ENCODE results near the gene CARMIL1. TPM values are rescaled to one million over a fixed set of nuclear protein-coding genes. Genes with fewer than 3 reads are reported as not detected.

The CARMIL1 gene
- polyA plus RNA-seq, 1 of the 3 experiments (the other 2 are of a cell fraction): 1.7 TPM

- Histone ChIP-seq H3K4me2 (peak overlapping the region; percentile 29; the same call in 1 of the 2 replicates), H3K4me3 (ENCODE audit: low read depth in 2 of 2, low read length in 1 of 2) (no peak overlapping the region), H3K36me3 (replicated peaks in 1 of 2; ENCODE audit: control insufficient read depth in 1 of 2, insufficient read depth in 2 of 2, low read length in 1 of 2) (no peaks in the 10 kb centered on the region), H2AFZ (ENCODE audit: low read depth) (no peak overlapping the region), H3K27ac (ENCODE audit: low read depth in 2 of 2, low read length in 1 of 2) (peak overlapping the region in 1 of 2 experiments; percentile 71; a peak in 2 of 4 replicates), H3K79me2 (ENCODE audit: insufficient read depth) (no peaks in the 10 kb centered on the region), H3K27me3 (ENCODE audit: insufficient read depth) (no peaks in the 10 kb centered on the region), H3K9me3 (no peaks in the 10 kb centered on the region), H3K9me2 (no peaks in the 10 kb centered on the region), H3F3A (replicated peaks; ENCODE audit: insufficient read depth) (peaks cover 8% of the 10 kb centered on the region), H3K9ac (no peak overlapping the region), H4K20me1 (ENCODE audit: insufficient read depth) (no peaks in the 10 kb centered on the region), H3K4me1 (ENCODE audit: control insufficient read depth in 1 of 2, insufficient read depth in 2 of 2, low read depth in 1 of 2, low read length in 1 of 2) (peaks cover 2 to 4% of the 10 kb centered on the region in 2 experiments; a peak in 2 of 4 replicates)
- no peak for DNase-seq
- POLR2A ChIA-PET: no interaction called here
- TF ChIP-seq FOSL2 (IDR thresholded peaks at IDR 0.05; ENCODE audit: borderline replicate concordance, low read depth) (no peak), GABPA (IDR thresholded peaks at IDR 0.05; ENCODE audit: low read depth) (no peak), TAF1 (IDR thresholded peaks at IDR 0.05; ENCODE audit: borderline replicate concordance, low read depth, low read length) (no peak), FOXJ3 (CRISPR knock-in tag; IDR thresholded peaks at IDR 0.05) (no peak), MAX (IDR thresholded peaks at IDR 0.05; ENCODE audit: low read depth) (no peak), GATA2 (CRISPR knock-in tag; IDR thresholded peaks at IDR 0.05) (no peak), MXI1 (IDR thresholded peaks at IDR 0.05; ENCODE audit: low read depth, low read length) (no peak), PBX3 (IDR thresholded peaks at IDR 0.05) (no peak), USF1 (IDR thresholded peaks at IDR 0.05; ENCODE audit: borderline replicate concordance, low read depth) (no peak), SIN3A (IDR thresholded peaks at IDR 0.05; ENCODE audit: borderline replicate concordance, low read depth, low read length) (no peak), CTCF (IDR thresholded peaks at IDR 0.05) (no peak), RXRA (IDR thresholded peaks at IDR 0.05; ENCODE audit: borderline replicate concordance, low read depth) (no peak), EZH2phosphoT487 (IDR thresholded peaks at IDR 0.05; ENCODE audit: borderline replicate concordance, low read depth) (no peak), SMC3 (IDR thresholded peaks at IDR 0.05; ENCODE audit: low read depth, low read length) (no peak), NRF1 (IDR thresholded peaks at IDR 0.05; ENCODE audit: low read depth, low read length) (no peak), RFX5 (IDR thresholded peaks at IDR 0.05; ENCODE audit: low read length) (no peak), RCOR1 (IDR thresholded peaks at IDR 0.05; ENCODE audit: low read length) (no peak), EP300 (IDR thresholded peaks at IDR 0.05; ENCODE audit: borderline replicate concordance in 1 of 2, low read depth in 1 of 2, low read length in 1 of 2) (no peak), TEAD4 (IDR thresholded peaks at IDR 0.05; ENCODE audit: borderline replicate concordance, insufficient read depth) (no peak), NFIC (IDR thresholded peaks at IDR 0.05; ENCODE audit: borderline replicate concordance) (no peak)
- CTCF ChIA-PET: interaction anchor here (0.6 to 2.5 kb wide), 2 partner anchors 24 to 119 kb away, joined by 3 to 9 read pairs; partner anchors contain the start of gene CARMIL1
- WGBS (ENCODE audit: low lambda C conversion rate): 90% methylated on average over 1 of the region's 1 CpG
These were observed 24.1 kb downstream of the CARMIL1 start for GRCh38 chr6:25303254-25303653.
